Measurements from ENCODE around the gene REPS1.
"Not testable (repeated sequence)": the region's sequence is repeated elsewhere in the genome, so short reads cannot be mapped to it uniquely, and the experiment has no call there.

REPS1 gene

GRCh38 chr6:139006477-139006876 is 18.4 kb upstream of the REPS1 start:
- DNase-seq (ENCODE audit: low read depth), result no peak

GRCh38 chr6:139003751-139004150 is 15.7 kb upstream of the REPS1 start:
- DNase-seq (ENCODE audit: low read depth), result no peak

GRCh38 chr6:138999949-139000725 is 12.1 kb upstream of the REPS1 start:
- DNase-seq (ENCODE audit: low read depth), result no peak

- DNase-seq (ENCODE audit: low read depth), result no peak
Observed at GRCh38 chr6:138997136-138997535, 9.1 kb upstream of the REPS1 start.

GRCh38 chr6:138996524-138996923 is 8.5 kb upstream of the REPS1 start:
- DNase-seq (ENCODE audit: low read depth), result no peak

GRCh38 chr6:138993410-138993809 is 5.4 kb upstream of the REPS1 start:
- not testable (repeated sequence) for DNase-seq (ENCODE audit: low read depth)

GRCh38 chr6:138992965-138993364 is 4.9 kb upstream of the REPS1 start:
- DNase-seq (ENCODE audit: low read depth), result not testable (repeated sequence)

GRCh38 chr6:138991206-138991605 is 3.2 kb upstream of the REPS1 start:
- DNase-seq (ENCODE audit: low read depth), result no peak

- no peak for DNase-seq (ENCODE audit: low read depth)
Observed at GRCh38 chr6:138989098-138989983, 1.3 kb upstream of the REPS1 start.

- no peak for DNase-seq (ENCODE audit: low read depth)
Observed at GRCh38 chr6:138988469-138988834, 399 bp upstream of the REPS1 start.

- no peak for DNase-seq (ENCODE audit: low read depth)
Observed at GRCh38 chr6:138987080-138987642, 892 bp downstream of the REPS1 start.

GRCh38 chr6:138986578-138986977 is 1.5 kb downstream of the REPS1 start:
- DNase-seq (ENCODE audit: low read depth), result no peak

- no peak for DNase-seq (ENCODE audit: low read depth)
Observed at GRCh38 chr6:138981416-138981815, 6.6 kb downstream of the REPS1 start.

- no peak for DNase-seq (ENCODE audit: low read depth)
Observed at GRCh38 chr6:138979813-138980668, 8.0 kb downstream of the REPS1 start.

GRCh38 chr6:138979365-138979764 is 8.7 kb downstream of the REPS1 start:
- no peak for DNase-seq (ENCODE audit: low read depth)

GRCh38 chr6:138978229-138978628 is 9.8 kb downstream of the REPS1 start:
- DNase-seq (ENCODE audit: low read depth), result no peak

- DNase-seq (ENCODE audit: low read depth), result no peak
Observed at GRCh38 chr6:138977646-138978167, 10.3 kb downstream of the REPS1 start.

- DNase-seq (ENCODE audit: low read depth), result no peak
Observed at GRCh38 chr6:138977242-138977641, 10.8 kb downstream of the REPS1 start.

GRCh38 chr6:138975815-138976214 is 12.2 kb downstream of the REPS1 start:
- DNase-seq (ENCODE audit: low read depth), result no peak

GRCh38 chr6:138973466-138974153 is 14.4 kb downstream of the REPS1 start:
- no peak for DNase-seq (ENCODE audit: low read depth)

- no peak for DNase-seq (ENCODE audit: low read depth)
Observed at GRCh38 chr6:138972226-138972665, 15.8 kb downstream of the REPS1 start.
